Neuronal stem cell (in vitro differentiated cells): ENCODE data around the gene FMO5.

Source experiments
- DNase-seq: peaks from one replicate; pipeline ENCODE4 v3.0.0-alpha.2; 2013; ENCODE audit warnings: low spot score
- H2AFZ ChIP-seq: one replicate; pipeline ENCODE4 v1.6.1; 2013; ENCODE audit warnings: mild to moderate bottlenecking, low read length, inconsistent platforms
- H2AK5ac ChIP-seq: 2 replicates; pipeline ENCODE4 v1.6.1; 2013; ENCODE audit warnings: low read depth, mild to moderate bottlenecking, inconsistent platforms, low read length, moderate library complexity, mixed read lengths
- H2BK120ac ChIP-seq: 2 replicates; pipeline ENCODE4 v1.6.1; 2013; ENCODE audit warnings: low read depth, mild to moderate bottlenecking, inconsistent platforms, low read length, moderate library complexity, mixed read lengths
- H2BK12ac ChIP-seq: one replicate; pipeline ENCODE4 v1.6.1; 2013; ENCODE audit warnings: low read length, inconsistent platforms
- H2BK15ac ChIP-seq: 2 replicates; pipeline ENCODE4 v1.6.1; 2013; ENCODE audit warnings: mild to moderate bottlenecking, low read length, inconsistent platforms, mixed read lengths
- H2BK5ac ChIP-seq: one replicate; pipeline ENCODE4 v1.6.1; 2013; ENCODE audit warnings: inconsistent platforms, mild to moderate bottlenecking, low read length, moderate library complexity
- H3K14ac ChIP-seq: one replicate; pipeline ENCODE4 v1.6.1; 2013; ENCODE audit warnings: low read length, inconsistent platforms
- H3K18ac ChIP-seq: 2 replicates; pipeline ENCODE4 v1.6.1; 2013; ENCODE audit warnings: low read length, inconsistent platforms
- H3K23ac ChIP-seq: 2 replicates; pipeline ENCODE4 v1.6.1; 2013; ENCODE audit warnings: low read depth, mild to moderate bottlenecking, mixed read lengths, low read length, inconsistent platforms; ENCODE audit not compliant: poor library complexity
- H3K27ac ChIP-seq: replicated peaks from 3 replicates; pipeline ENCODE4 v1.5.1; 2013; ENCODE audit warnings: low read length, inconsistent platforms
- H3K27me3 ChIP-seq, 3 experiments: 2 replicates each; pipeline ENCODE4 v1.6.1; 2013; ENCODE audit warnings: low read length in 3 of 3, mild to moderate bottlenecking in 2 of 3, inconsistent platforms in 1 of 3, low read depth in 1 of 3, mixed read lengths in 1 of 3, moderate library complexity in 1 of 3; ENCODE audit not compliant: control insufficient read depth in 3 of 3, insufficient read depth in 3 of 3
- H3K36me3 ChIP-seq, 2 donors: replicated peaks in 1 of 2; 2 replicates each; pipeline ENCODE4 v1.6.1; 2013; ENCODE audit warnings: low read length in 2 of 2; ENCODE audit not compliant: control insufficient read depth in 2 of 2, insufficient read depth in 2 of 2
- H3K4ac ChIP-seq: 2 replicates; pipeline ENCODE4 v1.6.1; 2013; ENCODE audit warnings: inconsistent platforms, mild to moderate bottlenecking, low read length, moderate library complexity
- H3K4me1 ChIP-seq, 2 donors: 1 replicate in 1 of 2; 2 replicates in 1 of 2; pipeline ENCODE4 v1.6.1; 2013; ENCODE audit warnings: low read length in 2 of 2, low read depth in 1 of 2; ENCODE audit not compliant: control insufficient read depth in 2 of 2, insufficient read depth in 1 of 2
- H3K4me2 ChIP-seq: one replicate; pipeline ENCODE4 v1.6.1; 2013; ENCODE audit warnings: mild to moderate bottlenecking, low read length, inconsistent platforms; ENCODE audit not compliant: insufficient read depth, poor library complexity, severe bottlenecking
- H3K4me3 ChIP-seq, 2 donors: 2 replicates each; pipeline ENCODE4 v1.5.1; 2013; ENCODE audit warnings: low read length in 2 of 2, mild to moderate bottlenecking in 2 of 2, inconsistent platforms in 1 of 2, moderate library complexity in 1 of 2
- H3K79me1 ChIP-seq: one replicate; pipeline ENCODE4 v1.6.1; 2013; ENCODE audit warnings: low read depth, mild to moderate bottlenecking, inconsistent platforms, low read length, moderate library complexity
- H3K9ac ChIP-seq: one replicate; pipeline ENCODE4 v1.6.1; 2013; ENCODE audit warnings: mild to moderate bottlenecking, low read depth, low read length, inconsistent platforms; ENCODE audit not compliant: poor library complexity
- H3K9me3 ChIP-seq, 2 donors: replicated peaks in 1 of 2; 2 replicates each; pipeline versions ENCODE3 to v1.6.1; 2013; ENCODE audit warnings: low read length in 2 of 2, mild to moderate bottlenecking in 2 of 2, inconsistent platforms in 1 of 2, low read depth in 1 of 2, mixed read lengths in 1 of 2, moderate library complexity in 1 of 2; ENCODE audit not compliant: control insufficient read depth in 2 of 2, insufficient read depth in 1 of 2
- H4K8ac ChIP-seq: one replicate; pipeline ENCODE4 v1.6.1; 2013; ENCODE audit warnings: low read depth, mild to moderate bottlenecking, inconsistent platforms, low read length, moderate library complexity
- H4K91ac ChIP-seq: one replicate; pipeline ENCODE4 v1.6.1; 2013; ENCODE audit warnings: low read length, low read depth, mild to moderate bottlenecking, inconsistent platforms; ENCODE audit not compliant: poor library complexity
- WGBS, 2 donors: extraction: QIAGEN DNeasy Blood & Tissue Kit; methylation state at CpG; one replicate each; pipeline ENCODE4 v1.1.7; 2013; ENCODE audit warnings: missing lambda C conversion rate in 2 of 2, mixed read lengths in 1 of 2; ENCODE audit not compliant: insufficient read length in 2 of 2, insufficient replicate concordance in 1 of 2; ENCODE audit errors: extremely low coverage in 2 of 2; 5-methylcytosine and 5-hydroxymethylcytosine counted together

FMO5 gene

DNA sequence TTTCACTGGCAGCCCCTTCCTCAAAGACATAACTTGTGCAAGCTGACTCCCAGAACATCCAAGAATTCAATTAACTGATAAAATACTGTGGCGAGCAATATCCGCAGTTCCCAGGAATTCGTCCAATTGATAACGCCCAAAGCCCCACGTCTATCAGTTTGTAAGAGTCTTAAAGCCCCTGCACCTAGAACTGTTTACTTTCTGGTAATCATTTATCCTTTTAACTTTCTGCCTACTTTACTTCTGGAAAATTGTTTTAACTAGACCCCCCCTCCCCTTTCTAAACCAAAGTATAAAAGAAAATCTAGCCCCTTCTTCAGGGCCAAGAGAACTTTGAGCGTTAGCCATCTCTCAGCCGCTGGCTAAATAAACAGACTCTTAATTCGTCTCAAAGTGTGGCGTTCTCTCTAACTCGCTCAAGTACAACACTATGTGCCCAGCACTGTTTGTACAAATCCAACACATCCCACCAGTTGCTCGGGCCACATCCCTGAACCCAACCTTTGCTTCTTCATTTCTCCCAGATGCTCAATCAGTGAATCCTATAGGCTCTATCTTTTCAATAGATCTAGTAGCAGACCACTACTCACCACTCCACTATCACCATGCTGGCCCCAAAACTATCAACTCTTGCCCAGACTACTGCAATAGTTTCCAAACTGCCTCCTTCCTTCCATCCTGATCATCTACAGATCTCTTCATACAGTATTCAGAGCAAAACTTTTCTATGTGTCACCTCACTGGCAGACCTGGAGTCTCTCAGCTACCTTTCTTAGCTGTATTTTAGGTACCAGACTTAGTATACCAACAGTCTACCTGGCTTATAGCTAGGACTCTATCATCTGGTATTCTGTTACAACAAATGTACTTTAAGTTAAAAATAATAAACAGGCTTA is 14.0 kb upstream of the FMO5 start:
- Histone ChIP-seq H4K8ac (no peak overlapping the region), H2BK120ac (no peak overlapping the region), H3K9ac (no peak overlapping the region), H3K79me1 (no peaks in the 10 kb centered on the region), H2BK12ac (no peak overlapping the region), H3K9me3 (peaks cover 13 to 20% of the 10 kb centered on the region in 2 donors), H3K27me3 (no peaks in the 10 kb centered on the region), H3K14ac (no peak overlapping the region), H3K4me3 (no peak overlapping the region), H3K4me2 (no peak overlapping the region), H4K91ac (no peak overlapping the region), H3K4ac (no peak overlapping the region), H3K18ac (no peak overlapping the region), H3K27ac (no peak overlapping the region), H2AK5ac (no peak overlapping the region), H2BK5ac (no peak overlapping the region), H2AFZ (no peak overlapping the region), H3K4me1 (peaks cover 0 to 1% of the 10 kb centered on the region in 2 donors), H2BK15ac (no peak overlapping the region), H3K36me3 (no peaks in the 10 kb centered on the region), H3K23ac (no peak overlapping the region)
- no CpG with 5 or more reads among the region's 11 CpGs for WGBS, 2 donors
- DNase-seq: no peak

DNA sequence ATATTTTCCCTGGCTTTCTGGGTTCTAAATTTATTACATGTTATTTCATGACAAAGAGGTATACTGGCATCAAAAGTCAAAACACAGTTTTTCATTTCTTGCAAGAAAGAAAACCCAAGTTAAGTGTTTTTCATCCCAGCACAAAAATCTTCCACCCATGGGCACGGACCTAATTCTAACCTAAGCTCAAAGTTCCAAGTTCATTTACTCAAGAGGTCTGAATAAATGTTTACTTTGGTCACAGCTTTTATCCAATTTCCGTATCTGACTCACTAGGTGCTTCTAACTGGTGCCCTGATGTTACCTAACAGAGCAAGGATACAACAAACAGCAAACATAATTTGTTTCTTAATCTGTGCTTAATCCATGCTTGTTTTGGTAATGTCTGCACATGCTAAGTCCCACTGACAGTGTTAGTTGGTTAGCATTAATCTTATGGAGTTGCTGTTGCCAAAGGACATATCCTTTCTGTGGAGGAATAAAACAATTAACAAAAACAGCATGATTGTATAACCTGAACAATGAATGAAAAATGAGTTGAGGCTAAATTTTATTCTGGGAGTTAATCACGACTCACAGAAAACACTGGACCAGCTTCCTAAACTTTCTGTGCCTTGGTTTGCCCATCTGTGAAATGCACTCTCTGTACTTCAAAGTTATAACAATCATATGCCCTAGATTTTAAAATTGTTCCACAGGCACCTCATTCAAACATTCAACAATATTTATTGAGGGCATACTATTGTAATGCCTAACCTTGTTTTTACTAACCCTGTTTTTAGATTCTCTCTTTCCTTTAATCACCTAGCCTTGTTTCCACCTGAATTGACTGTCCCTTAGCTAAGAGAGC is 13.1 kb upstream of the FMO5 start:
- no peak overlapping the region for H3K4me2 ChIP-seq
- no peak overlapping the region for H2BK15ac ChIP-seq
- H4K8ac ChIP-seq: no peak overlapping the region
- H3K79me1 ChIP-seq: no peaks in the 10 kb centered on the region
- peaks cover 13 to 21% of the 10 kb centered on the region in 2 donors for H3K9me3 ChIP-seq
- no peak overlapping the region for H3K18ac ChIP-seq
- no peak for DNase-seq
- no peak overlapping the region for H2BK5ac ChIP-seq
- H3K4ac ChIP-seq: no peak overlapping the region
- H3K27ac ChIP-seq: no peak overlapping the region
- no peak overlapping the region for H3K14ac ChIP-seq
- H2AFZ ChIP-seq: no peak overlapping the region
- H2BK120ac ChIP-seq: no peak overlapping the region
- no peak overlapping the region for H2BK12ac ChIP-seq
- no peaks in the 10 kb centered on the region for H3K27me3 ChIP-seq
- H3K36me3 ChIP-seq: no peaks in the 10 kb centered on the region
- H2AK5ac ChIP-seq: no peak overlapping the region
- H4K91ac ChIP-seq: no peak overlapping the region
- H3K23ac ChIP-seq: no peak overlapping the region
- H3K4me3 ChIP-seq: no peak overlapping the region
- peaks cover 0 to 1% of the 10 kb centered on the region in 2 donors for H3K4me1 ChIP-seq
- no peak overlapping the region for H3K9ac ChIP-seq
- no CpG with 5 or more reads among the region's 3 CpGs for WGBS, 2 donors

DNA sequence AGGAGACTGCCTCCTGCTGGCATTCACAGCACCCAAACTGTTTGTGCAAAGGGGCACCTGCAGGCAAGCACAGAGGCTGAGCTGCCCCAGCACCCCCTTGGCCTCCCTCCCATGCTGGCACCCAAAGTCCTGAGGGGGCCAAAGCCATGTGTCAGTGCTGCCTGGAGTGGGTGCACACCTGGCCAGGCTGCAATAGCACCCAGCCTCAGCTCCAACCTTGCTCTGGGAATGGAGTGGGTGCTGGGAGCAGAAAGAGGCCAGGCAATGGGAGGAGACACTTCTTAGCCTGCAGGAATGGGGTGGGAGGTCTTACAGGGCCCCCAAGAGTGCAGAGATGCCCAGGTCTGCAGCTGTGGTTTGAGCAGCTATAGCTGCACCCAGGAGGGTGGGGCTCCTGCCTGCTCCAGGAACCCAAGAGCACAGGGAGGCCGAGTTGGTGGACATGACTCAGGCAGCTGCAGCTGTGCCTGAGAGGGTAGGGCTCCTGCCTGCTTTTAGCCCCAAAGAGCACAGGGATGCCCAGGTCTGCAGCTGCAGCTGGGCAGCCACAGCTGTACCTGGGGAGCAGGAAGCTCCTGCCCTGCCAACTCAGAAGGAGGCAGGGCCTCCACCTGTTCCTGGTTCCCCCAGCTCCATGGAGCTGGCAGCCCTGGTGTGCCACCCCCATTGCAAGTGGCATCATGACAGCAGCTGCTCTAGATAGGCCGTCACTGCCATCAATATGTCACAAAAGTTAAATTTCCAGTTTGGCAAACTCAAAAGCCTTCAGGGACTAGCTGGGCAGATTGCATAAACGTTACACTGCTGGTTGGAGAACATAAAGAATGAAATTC is 12.0 kb upstream of the FMO5 start:
- Histone ChIP-seq H3K4ac (no peak overlapping the region), H3K4me3 (no peak overlapping the region)
- no peak for DNase-seq

More for the DNA sequence above, 12.0 kb upstream of the FMO5 start:
- Histone ChIP-seq H3K79me1 (no peaks in the 10 kb centered on the region), H3K4me2 (no peak overlapping the region), H4K91ac (no peak overlapping the region), H3K18ac (peak overlapping the region; percentile 27), H3K4me1 (peaks cover 0 to 1% of the 10 kb centered on the region in 2 donors), H3K27me3 (no peaks in the 10 kb centered on the region), H4K8ac (no peak overlapping the region), H3K23ac (peak overlapping the region; percentile 34), H2BK12ac (no peak overlapping the region), H2BK15ac (no peak overlapping the region), H2BK5ac (no peak overlapping the region), H3K14ac (peak overlapping the region; percentile 89), H2AK5ac (no peak overlapping the region), H2AFZ (no peak overlapping the region), H3K27ac (no peak overlapping the region), H3K9ac (no peak overlapping the region), H3K36me3 (no peaks in the 10 kb centered on the region), H2BK120ac (no peak overlapping the region), H3K9me3 (peaks cover 13 to 21% of the 10 kb centered on the region in 2 donors)
- WGBS, 2 donors: no CpG with 5 or more reads among the region's 3 CpGs
